Body of pancreas (tissue), 4 donors: ENCODE data around the gene DOC2A.
"Not testable (repeated sequence)": the region's sequence is repeated elsewhere in the genome, so short reads cannot be mapped to it uniquely, and the experiment has no call there.

Source experiments
- POLR2A ChIP-seq, 3 donors: fragments of 450-650 bp; IDR thresholded peaks; one replicate each; pipeline ENCODE4 v1.6.1; 2016; ENCODE audit warnings: antibody characterized with exemption in 3 of 3, mild to moderate bottlenecking in 2 of 3
- TF ChIP-seq, protein P1 (sequence below), 7 experiments: fragments of 450-650 bp in 4 of 7; fragments of 200-600 bp in 3 of 7; sonication (generic) in 3 of 7; IDR thresholded peaks; one replicate each; pipeline ENCODE4 v1.5.1; 2016 to 2019; ENCODE audit warnings: antibody characterized with exemption in 7 of 7

GRCh38 chr16:30012598-30012997, 1.8 kb upstream of the DOC2A start:
- TF ChIP-seq, protein P1, sequence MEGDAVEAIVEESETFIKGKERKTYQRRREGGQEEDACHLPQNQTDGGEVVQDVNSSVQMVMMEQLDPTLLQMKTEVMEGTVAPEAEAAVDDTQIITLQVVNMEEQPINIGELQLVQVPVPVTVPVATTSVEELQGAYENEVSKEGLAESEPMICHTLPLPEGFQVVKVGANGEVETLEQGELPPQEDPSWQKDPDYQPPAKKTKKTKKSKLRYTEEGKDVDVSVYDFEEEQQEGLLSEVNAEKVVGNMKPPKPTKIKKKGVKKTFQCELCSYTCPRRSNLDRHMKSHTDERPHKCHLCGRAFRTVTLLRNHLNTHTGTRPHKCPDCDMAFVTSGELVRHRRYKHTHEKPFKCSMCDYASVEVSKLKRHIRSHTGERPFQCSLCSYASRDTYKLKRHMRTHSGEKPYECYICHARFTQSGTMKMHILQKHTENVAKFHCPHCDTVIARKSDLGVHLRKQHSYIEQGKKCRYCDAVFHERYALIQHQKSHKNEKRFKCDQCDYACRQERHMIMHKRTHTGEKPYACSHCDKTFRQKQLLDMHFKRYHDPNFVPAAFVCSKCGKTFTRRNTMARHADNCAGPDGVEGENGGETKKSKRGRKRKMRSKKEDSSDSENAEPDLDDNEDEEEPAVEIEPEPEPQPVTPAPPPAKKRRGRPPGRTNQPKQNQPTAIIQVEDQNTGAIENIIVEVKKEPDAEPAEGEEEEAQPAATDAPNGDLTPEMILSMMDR (IDR thresholded peaks at IDR 0.05) = not testable (repeated sequence)
- not testable (repeated sequence) for TF ChIP-seq POLR2A (IDR thresholded peaks at IDR 0.05)
